K562 (cell line): ENCODE data around the gene FGF14. TPM values are rescaled to one million over a fixed set of nuclear protein-coding genes. Genes with fewer than 3 reads are reported as not detected.

ENCODE experiments used
- ATAC-seq: fragments of 200-7000 bp; cut with Tn5 transposase; 3 replicates; pipeline ENCODE4 v1.9.1; 2020; ENCODE audit warnings: moderate library complexity
- BruUV-seq: library from RNA; stranded (reverse); fragments of 400-500 nt; replicated peaks from 2 replicates; lab custom pipeline; 2021; lab: Mats Ljungman, UMichigan
- CTCF ChIA-PET: fragments of 300-600 bp; formaldehyde crosslinking; extraction: SDS; loops from one replicate; lab custom pipeline; 2021; ENCODE audit warnings: low intra/inter-chr PET ratio; lab: Yijun Ruan, JAX
- POLR2A ChIA-PET: fragments of 300-600, 350-650 bp; sonication (Branson Sonifier 250); formaldehyde crosslinking; extraction: SDS; loops from one replicate; lab custom pipeline; 2021; ENCODE audit warnings: antibody characterized with exemption, inconsistent platforms; lab: Yijun Ruan, JAX
- DNase-seq, 4 experiments: peaks; one replicate each; pipeline versions ENCODE4 v3.0.0 to v3.0.0-alpha.2; 2011 to 2018; ENCODE audit warnings: low spot score in 3 of 4, mixed read lengths in 3 of 4; ENCODE audit errors: extremely low read depth in 1 of 4
- FAIRE-seq: peaks from 2 replicates; lab custom pipeline; 2011; peaks lifted over from hg19 to GRCh38; lab: Jason Lieb, UNC
- H2AFZ ChIP-seq: 2 replicates; pipeline ENCODE4 v1.6.0; 2011; ENCODE audit warnings: low read depth, low read length, control low read depth, inconsistent platforms
- H3K27ac ChIP-seq: fragments of 200-600 bp; 3 replicates; pipeline ENCODE4 v1.8.0; 2011; ENCODE audit warnings: low read depth, mild to moderate bottlenecking, control low read depth, inconsistent platforms, low read length, moderate library complexity, mixed read lengths; ENCODE audit errors: extremely low read depth
- H3K27me3 ChIP-seq, 2 experiments: fragments of 300-600 bp in 1 of 2; 2 replicates in 1 of 2; 3 replicates in 1 of 2; pipeline versions ENCODE4 v1.6.0 to v1.8.0; 2011; ENCODE audit warnings: inconsistent platforms in 2 of 2, low read length in 2 of 2, mild to moderate bottlenecking in 1 of 2, mixed read lengths in 1 of 2, moderate library complexity in 1 of 2; ENCODE audit not compliant: control insufficient read depth in 2 of 2, insufficient read depth in 2 of 2
- H3K36me3 ChIP-seq: fragments of 300-600 bp; 3 replicates; pipeline ENCODE4 v1.8.0; 2011; ENCODE audit warnings: mild to moderate bottlenecking, low read length, inconsistent platforms; ENCODE audit not compliant: control insufficient read depth, insufficient read depth
- H3K4me1 ChIP-seq, 2 experiments: fragments of 200-600 bp in 1 of 2; replicated peaks in 1 of 2; 2 replicates in 1 of 2; 3 replicates in 1 of 2; pipeline versions ENCODE4 v1.5.1 to v1.8.0; 2011; ENCODE audit warnings: inconsistent platforms in 2 of 2, low read length in 2 of 2, mild to moderate bottlenecking in 1 of 2, mixed read lengths in 1 of 2, moderate library complexity in 1 of 2; ENCODE audit not compliant: control insufficient read depth in 2 of 2, insufficient read depth in 2 of 2
- H3K4me2 ChIP-seq: 2 replicates; pipeline ENCODE4 v1.6.1; 2011; ENCODE audit warnings: low read length, control low read depth, inconsistent platforms, mixed read lengths; ENCODE audit not compliant: insufficient read depth
- H3K4me3 ChIP-seq: fragments of 200-600 bp; sonication (generic), shearing (Covaris generic); 2 replicates; pipeline ENCODE4 v1.5.1; 2016; ENCODE audit warnings: control low read depth, inconsistent platforms
- H3K79me2 ChIP-seq: fragments of 200-600 bp; 3 replicates; pipeline ENCODE4 v1.8.0; 2011; ENCODE audit warnings: low read length, inconsistent platforms; ENCODE audit not compliant: control insufficient read depth, insufficient read depth
- H3K9ac ChIP-seq, 2 experiments: 2 replicates each; pipeline versions ENCODE4 v1.6.0 to v1.6.1; 2011; ENCODE audit warnings: low read depth in 2 of 2, low read length in 2 of 2, control low read depth in 1 of 2, inconsistent platforms in 1 of 2, mild to moderate bottlenecking in 1 of 2, mixed read lengths in 1 of 2; ENCODE audit not compliant: insufficient read depth in 1 of 2
- H3K9me1 ChIP-seq: one replicate; pipeline ENCODE4 v1.6.0; 2011; ENCODE audit warnings: inconsistent platforms, mild to moderate bottlenecking, low read length, moderate library complexity; ENCODE audit not compliant: control insufficient read depth, insufficient read depth
- H3K9me3 ChIP-seq: replicated peaks from 2 replicates; pipeline ENCODE4 v1.5.1; 2011; ENCODE audit warnings: low read depth, low read length, inconsistent platforms; ENCODE audit not compliant: control insufficient read depth, insufficient read depth
- H4K20me1 ChIP-seq: replicated peaks from 2 replicates; pipeline ENCODE4 v1.6.1; 2011; ENCODE audit warnings: low read length, inconsistent platforms, mixed read lengths; ENCODE audit not compliant: control insufficient read depth, insufficient read depth
- GTF2A2 ChIP-seq: IDR thresholded peaks from 2 replicates; pipeline ENCODE4 v1.6.1; 2016; ENCODE audit warnings: mild to moderate bottlenecking, missing genetic modification characterization, missing compliant biosample characterization
- PPARD ChIP-seq: fragments of 250-450 bp; sonication (Bioruptor Pico); IDR thresholded peaks from 2 replicates; pipeline ENCODE4 v1.8.0; 2022; ENCODE audit warnings: inconsistent platforms, mild to moderate bottlenecking, moderate library complexity
- TCFL5 ChIP-seq: fragments of 250-450 bp; sonication (Bioruptor Pico); conservative IDR thresholded peaks from 2 replicates; pipeline ENCODE4 v1.6.1; 2021; ENCODE audit warnings: mild to moderate bottlenecking, moderate library complexity, matching md5 sums
- TEAD2 ChIP-seq: fragments of 450-650 bp; IDR thresholded peaks from 2 replicates; pipeline ENCODE4 v1.6.1; 2016; ENCODE audit warnings: missing genetic modification characterization, control low read depth, missing compliant biosample characterization
- ZFP36 ChIP-seq: fragments of 150-350 bp; IDR thresholded peaks from 2 replicates; pipeline ENCODE4 v1.6.1; 2018; ENCODE audit warnings: low read length, low read depth; ENCODE audit not compliant: partially characterized antibody
- ZNF583 ChIP-seq: fragments of 250-450 bp; sonication (Bioruptor Pico); IDR thresholded peaks from 2 replicates; pipeline ENCODE4 v1.4.0; 2020
- WGBS: fragments of 100-300 bp; shearing (Covaris generic); methylation state at CpG from one replicate; pipeline ENCODE4 v1.1.6; 2016; ENCODE audit warnings: low coverage, mixed read lengths; ENCODE audit not compliant: insufficient coverage; ENCODE audit errors: missing lambda C conversion rate; 5-methylcytosine and 5-hydroxymethylcytosine counted together
- in situ Hi-C: fragments of 300-500 bp; cut with MboI; formaldehyde crosslinking; loops from 4 replicates; pipeline ENCODE4 v1.15.0; 2018; ENCODE audit warnings: inconsistent platforms, mixed read lengths
- intact Hi-C: fragments of 100-400 bp; cut with micrococcal nuclease; formaldehyde crosslinking; loops from 2 replicates; pipeline ENCODE4 v1.14.2; 2022
- polyA plus RNA-seq, 8 experiments: library from polyadenylated mRNA; depleted of rRNA in 4 of 8; stranded (reverse) in 5 of 8; unstranded in 3 of 8; fragments of >200 nt; fragmentation: Nextera tagmentation in 2 of 8; fragmentation: Illumina TruSeq in 1 of 8; extraction: Ambion mirVana in 2 of 8; extraction: Trizol in 1 of 8; gene quantifications; 2 replicates each; pipeline versions ENCODE4 v1.2.1 to v1.2.3, GENCODE V29; 2011 to 2014; ENCODE audit warnings: inconsistent platforms in 1 of 8, missing spikeins in 1 of 8
- total RNA-seq, 7 experiments: library from RNA; depleted of rRNA in 6 of 7; stranded (reverse); fragments of >200 nt in 6 of 7; fragmentation: Illumina TruSeq in 2 of 7; extraction: Trizol in 2 of 7; gene quantifications; 2 replicates each; pipeline versions ENCODE4 v1.2.1 to v1.2.3, GENCODE V29; 2011 to 2021; ENCODE audit warnings: low replicate concordance in 1 of 7
- TF ChIP-seq, protein P1 (sequence below): sonication (generic); formaldehyde crosslinking; IDR thresholded peaks from 2 replicates; pipeline ENCODE4 v1.8.0; 2023; ENCODE audit warnings: mild to moderate bottlenecking, missing genetic modification reagents
- TF ChIP-seq, protein P2 (sequence below): fragments of 250-450 bp; sonication (Bioruptor Pico); IDR thresholded peaks from 2 replicates; pipeline ENCODE4 v1.8.0; 2022; ENCODE audit warnings: moderate library complexity, mild to moderate bottlenecking, inconsistent platforms
- TF ChIP-seq, protein P3 (sequence below): fragments of 250-450 bp; sonication (Bioruptor Pico); IDR thresholded peaks from 2 replicates; pipeline ENCODE4 v1.8.0; 2021; ENCODE audit warnings: moderate library complexity, mild to moderate bottlenecking, inconsistent platforms
- TF ChIP-seq, protein P4 (sequence below): fragments of 250-450 bp; sonication (Bioruptor Pico); IDR thresholded peaks from 2 replicates; pipeline ENCODE4 v1.4.0; 2020; ENCODE audit warnings: mild to moderate bottlenecking, moderate library complexity
- TF ChIP-seq, protein P5 (sequence below): sonication (generic); formaldehyde crosslinking; IDR thresholded peaks from 2 replicates; pipeline ENCODE4 v1.9.0; 2022; ENCODE audit warnings: mild to moderate bottlenecking, missing genetic modification reagents

Gene FGF14
- total and polyA plus RNA-seq, 9 of the 15 experiments (the other 6 are each of a cell fraction or from before 2014, with no cell fraction given) = not detected

DNA sequence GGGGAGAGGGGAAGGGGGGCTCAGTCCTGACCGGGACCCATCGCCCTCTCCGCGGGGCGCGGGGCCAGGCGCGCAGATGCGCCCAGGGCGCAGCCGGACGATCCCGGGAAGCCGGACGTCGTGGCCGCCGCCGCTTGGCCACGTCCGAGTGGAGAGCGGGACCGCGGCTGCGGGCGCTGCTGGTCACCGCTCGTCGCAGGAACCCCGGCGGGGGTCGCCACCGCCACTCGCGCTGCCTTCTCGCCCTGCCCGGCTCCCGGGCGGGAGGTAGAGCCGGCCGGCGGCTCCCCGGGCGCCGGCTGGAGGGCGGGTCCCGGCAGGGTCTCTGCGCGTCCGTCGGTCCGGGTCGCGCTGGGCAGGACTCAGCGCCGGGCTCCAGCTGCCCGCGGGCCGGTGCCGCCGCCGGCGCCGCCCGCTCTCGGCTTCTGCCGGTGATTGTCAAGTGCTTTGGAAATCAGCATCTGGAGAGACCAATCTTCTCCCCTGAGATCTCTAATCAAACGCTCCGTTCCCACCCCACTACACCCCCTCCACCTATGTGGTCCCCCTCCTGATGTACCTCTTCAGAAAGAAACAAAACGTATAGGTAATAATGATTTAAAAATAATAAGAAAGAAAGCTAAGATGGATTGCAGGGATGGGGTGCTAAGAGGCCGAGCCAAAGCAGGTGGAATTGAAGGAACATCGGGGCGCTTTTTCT, 484.9 kb downstream of the FGF14 start:
- no peak overlapping the region for H3K9ac ChIP-seq
- H3K9me3 ChIP-seq = no peaks in the 10 kb centered on the region
- no peaks in the 10 kb centered on the region for H3K9me1 ChIP-seq
- H4K20me1 ChIP-seq = no peaks in the 10 kb centered on the region
- ChIA-PET CTCF (no interaction called here), POLR2A (no interaction called here)
- no peak overlapping the region for H2AFZ ChIP-seq
- no peaks in the 10 kb centered on the region for H3K79me2 ChIP-seq
- H3K4me2 ChIP-seq = no peak overlapping the region
- FAIRE-seq = no peak
- ATAC-seq = no peak
- in situ Hi-C loops = no loop called here
- no peaks in the 10 kb centered on the region for H3K27me3 ChIP-seq
- intact Hi-C loops = no loop called here
- H3K36me3 ChIP-seq = no peaks in the 10 kb centered on the region
- no peak for DNase-seq
- no peaks in the 10 kb centered on the region for H3K4me1 ChIP-seq
- TF ChIP-seq TEAD2 (tag) (no peak), PPARD (CRISPR knock-in tag) (no peak), ZFP36 (no peak), GTF2A2 (tag) (no peak), TCFL5 (CRISPR knock-in tag) (no peak), ZNF583 (CRISPR knock-in tag) (no peak)
- TF ChIP-seq, protein P1, sequence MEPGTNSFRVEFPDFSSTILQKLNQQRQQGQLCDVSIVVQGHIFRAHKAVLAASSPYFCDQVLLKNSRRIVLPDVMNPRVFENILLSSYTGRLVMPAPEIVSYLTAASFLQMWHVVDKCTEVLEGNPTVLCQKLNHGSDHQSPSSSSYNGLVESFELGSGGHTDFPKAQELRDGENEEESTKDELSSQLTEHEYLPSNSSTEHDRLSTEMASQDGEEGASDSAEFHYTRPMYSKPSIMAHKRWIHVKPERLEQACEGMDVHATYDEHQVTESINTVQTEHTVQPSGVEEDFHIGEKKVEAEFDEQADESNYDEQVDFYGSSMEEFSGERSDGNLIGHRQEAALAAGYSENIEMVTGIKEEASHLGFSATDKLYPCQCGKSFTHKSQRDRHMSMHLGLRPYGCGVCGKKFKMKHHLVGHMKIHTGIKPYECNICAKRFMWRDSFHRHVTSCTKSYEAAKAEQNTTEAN (CRISPR knock-in tag) = no peak
- TF ChIP-seq, protein P2, sequence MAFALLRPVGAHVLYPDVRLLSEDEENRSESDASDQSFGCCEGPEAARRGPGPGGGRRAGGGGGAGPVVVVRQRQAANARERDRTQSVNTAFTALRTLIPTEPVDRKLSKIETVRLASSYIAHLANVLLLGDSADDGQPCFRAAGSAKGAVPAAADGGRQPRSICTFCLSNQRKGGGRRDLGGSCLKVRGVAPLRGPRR = no peak
- TF ChIP-seq, protein P3, sequence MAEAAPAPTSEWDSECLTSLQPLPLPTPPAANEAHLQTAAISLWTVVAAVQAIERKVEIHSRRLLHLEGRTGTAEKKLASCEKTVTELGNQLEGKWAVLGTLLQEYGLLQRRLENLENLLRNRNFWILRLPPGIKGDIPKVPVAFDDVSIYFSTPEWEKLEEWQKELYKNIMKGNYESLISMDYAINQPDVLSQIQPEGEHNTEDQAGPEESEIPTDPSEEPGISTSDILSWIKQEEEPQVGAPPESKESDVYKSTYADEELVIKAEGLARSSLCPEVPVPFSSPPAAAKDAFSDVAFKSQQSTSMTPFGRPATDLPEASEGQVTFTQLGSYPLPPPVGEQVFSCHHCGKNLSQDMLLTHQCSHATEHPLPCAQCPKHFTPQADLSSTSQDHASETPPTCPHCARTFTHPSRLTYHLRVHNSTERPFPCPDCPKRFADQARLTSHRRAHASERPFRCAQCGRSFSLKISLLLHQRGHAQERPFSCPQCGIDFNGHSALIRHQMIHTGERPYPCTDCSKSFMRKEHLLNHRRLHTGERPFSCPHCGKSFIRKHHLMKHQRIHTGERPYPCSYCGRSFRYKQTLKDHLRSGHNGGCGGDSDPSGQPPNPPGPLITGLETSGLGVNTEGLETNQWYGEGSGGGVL (CRISPR knock-in tag) = no peak
- TF ChIP-seq, protein P4, sequence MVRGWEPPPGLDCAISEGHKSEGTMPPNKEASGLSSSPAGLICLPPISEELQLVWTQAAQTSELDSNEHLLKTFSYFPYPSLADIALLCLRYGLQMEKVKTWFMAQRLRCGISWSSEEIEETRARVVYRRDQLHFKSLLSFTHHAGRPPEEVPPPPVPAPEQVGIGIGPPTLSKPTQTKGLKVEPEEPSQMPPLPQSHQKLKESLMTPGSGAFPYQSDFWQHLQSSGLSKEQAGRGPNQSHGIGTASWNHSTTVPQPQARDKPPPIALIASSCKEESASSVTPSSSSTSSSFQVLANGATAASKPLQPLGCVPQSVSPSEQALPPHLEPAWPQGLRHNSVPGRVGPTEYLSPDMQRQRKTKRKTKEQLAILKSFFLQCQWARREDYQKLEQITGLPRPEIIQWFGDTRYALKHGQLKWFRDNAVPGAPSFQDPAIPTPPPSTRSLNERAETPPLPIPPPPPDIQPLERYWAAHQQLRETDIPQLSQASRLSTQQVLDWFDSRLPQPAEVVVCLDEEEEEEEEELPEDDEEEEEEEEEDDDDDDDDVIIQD (CRISPR knock-in tag) = no peak
- TF ChIP-seq, protein P5, sequence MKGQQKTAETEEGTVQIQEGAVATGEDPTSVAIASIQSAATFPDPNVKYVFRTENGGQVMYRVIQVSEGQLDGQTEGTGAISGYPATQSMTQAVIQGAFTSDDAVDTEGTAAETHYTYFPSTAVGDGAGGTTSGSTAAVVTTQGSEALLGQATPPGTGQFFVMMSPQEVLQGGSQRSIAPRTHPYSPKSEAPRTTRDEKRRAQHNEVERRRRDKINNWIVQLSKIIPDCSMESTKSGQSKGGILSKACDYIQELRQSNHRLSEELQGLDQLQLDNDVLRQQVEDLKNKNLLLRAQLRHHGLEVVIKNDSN (CRISPR knock-in tag) = no peak
- H3K4me3 ChIP-seq = no peak overlapping the region
- 5% methylated on average over 7 of the region's 73 CpGs for WGBS
- no TSS peak for BruUV-seq
- H3K27ac ChIP-seq = no peak overlapping the region
